ENCODE measurements around the gene IL21R.

DNA sequence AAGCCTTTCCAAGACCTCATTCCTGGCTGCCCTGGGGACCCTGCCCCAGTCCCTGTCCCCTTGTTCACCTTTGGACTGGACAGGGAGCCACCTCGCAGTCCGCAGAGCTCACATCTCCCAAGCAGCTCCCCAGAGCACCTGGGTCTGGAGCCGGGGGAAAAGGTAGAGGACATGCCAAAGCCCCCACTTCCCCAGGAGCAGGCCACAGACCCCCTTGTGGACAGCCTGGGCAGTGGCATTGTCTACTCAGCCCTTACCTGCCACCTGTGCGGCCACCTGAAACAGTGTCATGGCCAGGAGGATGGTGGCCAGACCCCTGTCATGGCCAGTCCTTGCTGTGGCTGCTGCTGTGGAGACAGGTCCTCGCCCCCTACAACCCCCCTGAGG is 38.7 kb upstream of the IL21R start:
- TF ChIP-seq, protein P1, sequence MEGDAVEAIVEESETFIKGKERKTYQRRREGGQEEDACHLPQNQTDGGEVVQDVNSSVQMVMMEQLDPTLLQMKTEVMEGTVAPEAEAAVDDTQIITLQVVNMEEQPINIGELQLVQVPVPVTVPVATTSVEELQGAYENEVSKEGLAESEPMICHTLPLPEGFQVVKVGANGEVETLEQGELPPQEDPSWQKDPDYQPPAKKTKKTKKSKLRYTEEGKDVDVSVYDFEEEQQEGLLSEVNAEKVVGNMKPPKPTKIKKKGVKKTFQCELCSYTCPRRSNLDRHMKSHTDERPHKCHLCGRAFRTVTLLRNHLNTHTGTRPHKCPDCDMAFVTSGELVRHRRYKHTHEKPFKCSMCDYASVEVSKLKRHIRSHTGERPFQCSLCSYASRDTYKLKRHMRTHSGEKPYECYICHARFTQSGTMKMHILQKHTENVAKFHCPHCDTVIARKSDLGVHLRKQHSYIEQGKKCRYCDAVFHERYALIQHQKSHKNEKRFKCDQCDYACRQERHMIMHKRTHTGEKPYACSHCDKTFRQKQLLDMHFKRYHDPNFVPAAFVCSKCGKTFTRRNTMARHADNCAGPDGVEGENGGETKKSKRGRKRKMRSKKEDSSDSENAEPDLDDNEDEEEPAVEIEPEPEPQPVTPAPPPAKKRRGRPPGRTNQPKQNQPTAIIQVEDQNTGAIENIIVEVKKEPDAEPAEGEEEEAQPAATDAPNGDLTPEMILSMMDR (IDR thresholded peaks at IDR 0.05; ENCODE audit: extremely low read depth in 1 of 2, insufficient read depth in 1 of 2, low read depth in 1 of 2, low read length in 2 of 2), result peak in 1 of 2 donors; percentile 3
- TF ChIP-seq EZH2 (IDR thresholded peaks at IDR 0.05; ENCODE audit: borderline replicate concordance, low read depth, low read length, severe bottlenecking) (no peak), POLR2AphosphoS5 (IDR thresholded peaks at IDR 0.05; ENCODE audit: insufficient read depth, low read depth, low read length) (no peak)
